Heart left ventricle (tissue), 16 donors: Measurements from ENCODE around the gene GRIP2. TPM values are rescaled to one million over a fixed set of nuclear protein-coding genes. Genes with fewer than 3 reads are reported as not detected.

Source experiments
- ATAC-seq, 4 donors: fragments of 200-7000 bp; cut with Tn5 transposase; one replicate each; pipeline ENCODE4 v1.9.1; 2020 to 2022; ENCODE audit warnings: moderate library complexity in 4 of 4, mild to moderate bottlenecking in 3 of 4, moderate number of reproducible peaks in 1 of 4
- DNase-seq, 5 donors: peaks; one replicate each; pipeline ENCODE4 v3.0.0-alpha.2; 2020
- H3K27ac ChIP-seq, 12 donors: fragments of 200-600 bp; sonication (generic) in 4 of 12; one replicate each; pipeline versions ENCODE4 v1.5.0 to v1.8.0; 2016 to 2022; ENCODE audit warnings: mild to moderate bottlenecking in 2 of 12
- H3K27me3 ChIP-seq, 9 donors: fragments of 200-600 bp; sonication (generic) in 2 of 9; one replicate each; pipeline versions ENCODE4 v1.5.1 to v1.8.0; 2016 to 2022; ENCODE audit warnings: mild to moderate bottlenecking in 3 of 9
- H3K36me3 ChIP-seq, 9 donors: fragments of 200-600 bp; sonication (generic) in 2 of 9; one replicate each; pipeline versions ENCODE4 v1.5.0 to v1.8.0; 2018 to 2022; ENCODE audit warnings: mild to moderate bottlenecking in 2 of 9
- H3K4me1 ChIP-seq, 12 donors: fragments of 200-600 bp; sonication (generic) in 4 of 12; one replicate each; pipeline versions ENCODE4 v1.5.0 to v1.8.0; 2016 to 2022; ENCODE audit warnings: mild to moderate bottlenecking in 3 of 12
- H3K4me3 ChIP-seq, 12 donors: fragments of 200-600 bp; sonication (generic) in 4 of 12; one replicate each; pipeline versions ENCODE4 v1.5.0 to v1.8.0; 2017 to 2022; ENCODE audit warnings: mild to moderate bottlenecking in 9 of 12, moderate library complexity in 4 of 12
- H3K9me3 ChIP-seq, 12 donors: fragments of 200-600 bp; sonication (generic) in 4 of 12; one replicate each; pipeline versions ENCODE4 v1.5.0 to v1.8.0; 2016 to 2022; ENCODE audit warnings: mild to moderate bottlenecking in 1 of 12
- POLR2A ChIP-seq, 2 donors: fragments of 450-650 bp; IDR thresholded peaks; one replicate each; pipeline ENCODE4 v1.6.1; 2017; ENCODE audit warnings: antibody characterized with exemption in 2 of 2, mild to moderate bottlenecking in 2 of 2, moderate library complexity in 2 of 2
- WGBS, 4 donors: extraction: QIAGEN DNeasy Blood & Tissue Kit in 2 of 4; methylation state at CpG; one replicate each; pipeline versions ENCODE4 v1.1.5 to v1.1.7; 2013 to 2018; 5-methylcytosine and 5-hydroxymethylcytosine counted together
- intact Hi-C, 10 donors: fragments of 100-400 bp; cut with DNase I; formaldehyde crosslinking; loops; one replicate each; pipeline versions ENCODE4 v1.11.1 to v1.14.2; 2022
- polyA plus RNA-seq, 2 donors: library from polyadenylated mRNA; stranded (reverse); fragments of 200-250 nt; gene quantifications; one replicate each; pipeline ENCODE4 v1.2.3, GENCODE V29; 2013
- total RNA-seq, 9 donors: library from RNA; depleted of rRNA in 2 of 9; stranded (reverse); fragments of >200 nt in 2 of 9; fragmentation: NEBNext Ultra II Directional in 3 of 9; extraction: Animal tissue kit (Norgen Biotek cat#: 25700) in 3 of 9; gene quantifications; one replicate each; pipeline versions ENCODE4 v1.1.0 to v1.2.4, GENCODE V29; 2016 to 2023
- TF ChIP-seq, protein P1 (sequence below), 12 donors: fragments of 200-600 bp; sonication (generic) in 4 of 12; IDR thresholded peaks; one replicate each; pipeline versions ENCODE4 v1.5.0 to v1.8.0; 2018 to 2022; ENCODE audit warnings: antibody characterized with exemption in 12 of 12, mild to moderate bottlenecking in 5 of 12
- donor health status: ischemic (EF 13 %, LVEDD 7.1; RV severe dilation, severe dysfunction).
- donor health status: healthy with polysubstance abuse.
- donor health status: DM: no; HTN: yes; CAD: no.
- donor health status: DM: no; HTN: no; CAD: no.
- donor health status: ischemic (EF 25% LVEDD 6.9; RV normal size, moderate dysfunction).
- donor health status: ischemic (EF 25% LVEDD 5.7; RV mildly dilated, moderate dysfunction).
- donor health status: healthy.
- donor health status: DM: yes; HTN: yes; CAD: no.
- donor health status: ischemic (EF 35%, LVEDD 5.7; RV mildly dilated, moderate dysfunction).
- donor health status: nonischemic (EF 11% LVEDD 7.7; RV severe dilation, severe dysfunction).
- donor health status: DM: yes; HTN: yes; CAD: no.
- donor health status: PGD.
- donor health status: ischemic (EF 29% LVEDD 5.4; RV normal size, mild dysfunction).
- donor health status: nonischemic (EF 23%, LVEDD 6.1; RV moderate dilation, normal function).

Gene GRIP2
- total and polyA plus RNA-seq, 11 donors: 5.8 to 56.7 (median 28.7) TPM

- 92 to 99% (median 96%) methylated on average over 6 of the region's 6 CpGs for WGBS, 4 donors
- Histone ChIP-seq H3K4me1 (peaks cover 0 to 45% (median 25%) of the 10 kb centered on the region in 12 donors), H3K9me3 (no peaks in the 10 kb centered on the region), H3K4me3 (no peak overlapping the region), H3K27ac (no peak overlapping the region), H3K27me3 (peaks cover 0 to 20% (median 0%) of the 10 kb centered on the region in 9 donors), H3K36me3 (peaks cover 0 to 57% (median 48%) of the 10 kb centered on the region in 9 donors)
- no peak for ATAC-seq
- intact Hi-C loops: no loop called here
- no peak for TF ChIP-seq POLR2A (IDR thresholded peaks at IDR 0.05)
- TF ChIP-seq, protein P1, sequence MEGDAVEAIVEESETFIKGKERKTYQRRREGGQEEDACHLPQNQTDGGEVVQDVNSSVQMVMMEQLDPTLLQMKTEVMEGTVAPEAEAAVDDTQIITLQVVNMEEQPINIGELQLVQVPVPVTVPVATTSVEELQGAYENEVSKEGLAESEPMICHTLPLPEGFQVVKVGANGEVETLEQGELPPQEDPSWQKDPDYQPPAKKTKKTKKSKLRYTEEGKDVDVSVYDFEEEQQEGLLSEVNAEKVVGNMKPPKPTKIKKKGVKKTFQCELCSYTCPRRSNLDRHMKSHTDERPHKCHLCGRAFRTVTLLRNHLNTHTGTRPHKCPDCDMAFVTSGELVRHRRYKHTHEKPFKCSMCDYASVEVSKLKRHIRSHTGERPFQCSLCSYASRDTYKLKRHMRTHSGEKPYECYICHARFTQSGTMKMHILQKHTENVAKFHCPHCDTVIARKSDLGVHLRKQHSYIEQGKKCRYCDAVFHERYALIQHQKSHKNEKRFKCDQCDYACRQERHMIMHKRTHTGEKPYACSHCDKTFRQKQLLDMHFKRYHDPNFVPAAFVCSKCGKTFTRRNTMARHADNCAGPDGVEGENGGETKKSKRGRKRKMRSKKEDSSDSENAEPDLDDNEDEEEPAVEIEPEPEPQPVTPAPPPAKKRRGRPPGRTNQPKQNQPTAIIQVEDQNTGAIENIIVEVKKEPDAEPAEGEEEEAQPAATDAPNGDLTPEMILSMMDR (IDR thresholded peaks at IDR 0.05): no peak
- DNase-seq: no peak
These were observed 95.8 kb downstream of the GRIP2 start for GRCh38 chr3:14444380-14444779.

DNA sequence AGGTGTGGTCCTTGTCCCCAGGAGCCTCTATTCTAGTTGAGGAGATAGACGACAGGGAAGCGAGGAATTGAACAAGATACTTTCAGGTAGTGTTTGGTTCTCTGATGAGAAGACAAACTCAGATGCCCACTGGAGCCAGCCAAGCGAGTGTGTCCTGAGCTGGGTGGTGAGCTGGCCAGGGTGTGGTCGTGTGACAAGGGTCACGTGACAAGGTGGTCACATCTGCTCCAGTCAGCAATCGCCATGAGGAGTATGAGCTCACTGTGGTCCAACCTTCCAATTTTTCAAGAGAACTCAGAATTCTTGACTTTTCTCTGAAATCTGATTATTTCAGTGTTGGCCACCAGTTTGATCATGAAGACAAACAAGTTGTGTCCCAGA, 98.2 kb downstream of the GRIP2 start:
- 86 to 97% (median 90%) methylated on average over 6 of the region's 6 CpGs for WGBS, 4 donors
- DNase-seq (peak in 1 of 5 donors; percentile 25), ATAC-seq (no peak)
- Histone ChIP-seq H3K27me3 (peaks cover 0 to 10% (median 0%) of the 10 kb centered on the region in 9 donors), H3K4me3 (no peak overlapping the region), H3K9me3 (no peaks in the 10 kb centered on the region), H3K4me1 (peaks cover 0 to 58% (median 41%) of the 10 kb centered on the region in 12 donors), H3K36me3 (peaks cover 0 to 33% (median 25%) of the 10 kb centered on the region in 9 donors), H3K27ac (peak overlapping the region in 3 of 12 donors; percentile 8 to 69 (median 30))
- intact Hi-C loops: loop anchor here in 1 of 10 donors (2.0 kb wide), 1 partner anchor 41 kb away; no protein-coding TSS in a partner anchor
- no peak for TF ChIP-seq POLR2A (IDR thresholded peaks at IDR 0.05)
- TF ChIP-seq, protein P1 (IDR thresholded peaks at IDR 0.05): no peak

DNA sequence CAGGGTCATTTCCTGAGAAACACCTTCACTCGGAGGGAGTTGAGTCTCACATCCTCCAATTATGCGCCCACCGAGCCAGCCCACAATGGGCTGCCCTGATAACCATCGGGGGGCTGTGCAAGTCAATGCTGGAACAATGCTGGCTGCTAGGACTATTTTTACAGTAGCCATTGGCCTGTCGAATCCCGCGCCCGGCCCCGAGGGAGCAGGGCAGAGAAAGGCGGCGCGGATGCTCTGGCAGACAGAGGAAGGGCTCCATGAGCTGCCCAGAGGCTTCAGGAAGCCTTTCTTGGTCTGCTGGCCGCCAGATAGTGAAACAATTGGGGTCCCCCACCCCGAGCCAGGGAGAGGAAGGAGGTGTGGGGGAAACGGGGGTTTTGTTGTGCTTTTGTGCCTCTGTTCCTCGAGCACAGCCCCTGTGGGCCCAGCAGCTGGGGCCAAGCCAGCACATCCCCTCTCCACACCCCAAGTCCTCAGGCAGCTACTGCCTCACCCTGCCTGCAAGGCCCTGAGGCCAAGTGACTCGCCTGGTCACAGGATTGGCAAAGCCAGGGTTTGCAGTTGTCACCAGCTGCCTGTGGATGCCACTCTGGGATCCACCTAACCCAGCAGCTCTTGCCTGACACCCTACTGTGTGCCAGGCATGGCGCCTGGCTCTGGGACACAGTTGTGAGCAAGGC, 98.8 kb downstream of the GRIP2 start:
- peaks cover 0 to 63% (median 45%) of the 10 kb centered on the region in 12 donors for H3K4me1 ChIP-seq
- TF ChIP-seq POLR2A (IDR thresholded peaks at IDR 0.05): no peak
- TF ChIP-seq, protein P1 (IDR thresholded peaks at IDR 0.05): no peak
- peak; percentile 10 to 51 (median 35) for ATAC-seq
- WGBS, 4 donors: 59 to 72% (median 66%) methylated on average over 15 to 18 of the region's 18 CpGs
- intact Hi-C loops: loop anchor here in 1 of 10 donors (2.0 kb wide), 1 partner anchor 41 kb away; no protein-coding TSS in a partner anchor
- peak; percentile 50 to 83 (median 67) for DNase-seq
- no peaks in the 10 kb centered on the region for H3K9me3 ChIP-seq
- peaks cover 0 to 10% (median 0%) of the 10 kb centered on the region in 9 donors for H3K27me3 ChIP-seq
- H3K36me3 ChIP-seq: peaks cover 0 to 27% (median 20%) of the 10 kb centered on the region in 9 donors
- no peak overlapping the region for H3K4me3 ChIP-seq
- peak overlapping the region in 4 of 12 donors; percentile 8 to 69 (median 32) for H3K27ac ChIP-seq

GRCh38 chr3:14440531-14441239, 99.5 kb downstream of the GRIP2 start:
- Histone ChIP-seq H3K27ac (peak overlapping the region in 4 of 12 donors; percentile 38 to 80 (median 56)), H3K4me1 (peaks cover 0 to 70% (median 51%) of the 10 kb centered on the region in 12 donors), H3K36me3 (peaks cover 0 to 20% (median 13%) of the 10 kb centered on the region in 9 donors), H3K9me3 (no peaks in the 10 kb centered on the region), H3K4me3 (no peak overlapping the region), H3K27me3 (peaks cover 0 to 10% (median 0%) of the 10 kb centered on the region in 9 donors)
- intact Hi-C loops: loop anchor here in 1 of 10 donors (2.0 kb wide), 1 partner anchor 42 kb away; no protein-coding TSS in a partner anchor
- 60 to 68% (median 64%) methylated on average over 10 to 11 of the region's 11 CpGs for WGBS, 4 donors
- ATAC-seq (no peak), DNase-seq (peak in 1 of 5 donors; percentile 31)
- TF ChIP-seq, protein P1 (IDR thresholded peaks at IDR 0.05): no peak
- TF ChIP-seq POLR2A (IDR thresholded peaks at IDR 0.05): no peak
